Upper lobe of right lung (tissue), 1 donor: ENCODE results near the gene NR4A3. TPM values are rescaled to one million over a fixed set of nuclear protein-coding genes. Genes with fewer than 3 reads are reported as not detected.

Source experiments
- ATAC-seq: fragments of 200-7000 bp; cut with Tn5 transposase; one replicate; pipeline ENCODE4 v1.9.1; 2020; ENCODE audit warnings: mild to moderate bottlenecking, moderate library complexity
- DNase-seq: peaks from one replicate; pipeline ENCODE4 v3.0.0-alpha.2; 2020
- H3K27ac ChIP-seq: fragments of 200-600 bp; one replicate; pipeline ENCODE4 v1.8.0; 2022
- H3K27me3 ChIP-seq: fragments of 200-600 bp; one replicate; pipeline ENCODE4 v1.8.0; 2022; ENCODE audit warnings: mild to moderate bottlenecking
- H3K36me3 ChIP-seq: fragments of 200-600 bp; one replicate; pipeline ENCODE4 v1.8.0; 2022
- H3K4me1 ChIP-seq: fragments of 200-600 bp; one replicate; pipeline ENCODE4 v1.8.0; 2022
- H3K4me3 ChIP-seq: fragments of 200-600 bp; one replicate; pipeline ENCODE4 v1.8.0; 2022; ENCODE audit warnings: mild to moderate bottlenecking
- H3K9me3 ChIP-seq: fragments of 200-600 bp; one replicate; pipeline ENCODE4 v1.8.0; 2022
- CTCF ChIP-seq: fragments of 200-600 bp; IDR thresholded peaks from one replicate; pipeline ENCODE4 v1.8.0; 2022; ENCODE audit warnings: antibody characterized with exemption
- intact Hi-C: fragments of 100-400 bp; cut with DNase I; formaldehyde crosslinking; loops from one replicate; pipeline ENCODE4 v1.11.0; 2022
- total RNA-seq: library from RNA; stranded (reverse); fragmentation: NEBNext Ultra II Directional; extraction: Animal tissue kit (Norgen Biotek cat#: 25700); gene quantifications from one replicate; pipeline ENCODE4 v1.2.1, GENCODE V29; 2021
- donor health status: DM: no; HTN: yes; CAD: no; lungs with severe emphysema.

NR4A3 gene
- total RNA-seq, 1 donor from 2014 or later: 3.8 TPM

GRCh38 chr9:99822109-99822805, 572 bp downstream of the NR4A3 start:
- ATAC-seq (no peak), DNase-seq (peak; percentile 66)
- intact Hi-C loops: no loop called here
- Histone ChIP-seq H3K4me3 (peak overlapping the region; percentile 71), H3K27me3 (peaks cover 34% of the 10 kb centered on the region), H3K9me3 (no peaks in the 10 kb centered on the region), H3K36me3 (no peaks in the 10 kb centered on the region), H3K4me1 (peaks cover 41% of the 10 kb centered on the region), H3K27ac (peak overlapping the region; percentile 73)
- TF ChIP-seq CTCF: no peak

GRCh38 chr9:99822806-99823591, 1.3 kb downstream of the NR4A3 start:
- peak overlapping the region; percentile 71 for H3K4me3 ChIP-seq
- DNase-seq (peak; percentile 66), ATAC-seq (no peak)
- H3K9me3 ChIP-seq: no peaks in the 10 kb centered on the region
- H3K27ac ChIP-seq: peak overlapping the region; percentile 73
- H3K27me3 ChIP-seq: peaks cover 41% of the 10 kb centered on the region
- no peaks in the 10 kb centered on the region for H3K36me3 ChIP-seq
- H3K4me1 ChIP-seq: peaks cover 41% of the 10 kb centered on the region
- no peak for TF ChIP-seq CTCF
- intact Hi-C loops: no loop called here

GRCh38 chr9:99823681-99824377, 2.1 kb downstream of the NR4A3 start:
- Histone ChIP-seq H3K9me3 (no peaks in the 10 kb centered on the region), H3K36me3 (no peaks in the 10 kb centered on the region), H3K27ac (no peak overlapping the region), H3K27me3 (peaks cover 48% of the 10 kb centered on the region), H3K4me1 (peaks cover 35% of the 10 kb centered on the region), H3K4me3 (peak overlapping the region; percentile 71)
- no peak for TF ChIP-seq CTCF
- ATAC-seq: no peak
- intact Hi-C loops: no loop called here
- peak; percentile 78 for DNase-seq

- no peak for ATAC-seq
- Histone ChIP-seq H3K27me3 (peaks cover 55% of the 10 kb centered on the region), H3K36me3 (no peaks in the 10 kb centered on the region), H3K4me1 (peaks cover 31% of the 10 kb centered on the region), H3K27ac (no peak overlapping the region), H3K4me3 (peak overlapping the region; percentile 71), H3K9me3 (no peaks in the 10 kb centered on the region)
- intact Hi-C loops: no loop called here
- peak; percentile 76 for DNase-seq
- peak; percentile 50 for TF ChIP-seq CTCF
Measured at GRCh38 chr9:99824378-99825171, 2.9 kb downstream of the NR4A3 start.
